GM19467 (cell line): ENCODE data around the gene PIK3C2B.

ENCODE experiments used
- ATAC-seq: cut with Tn5 transposase; IDR thresholded peaks from one replicate; pipeline ENCODE4 v1.9.1; 2021; ENCODE audit warnings: mild to moderate bottlenecking, moderate library complexity; ENCODE audit not compliant: unreplicated experiment

Gene PIK3C2B

GRCh38 chr1:204447190-204447589, 47.4 kb downstream of the PIK3C2B start:
- ATAC-seq: no peak

DNA sequence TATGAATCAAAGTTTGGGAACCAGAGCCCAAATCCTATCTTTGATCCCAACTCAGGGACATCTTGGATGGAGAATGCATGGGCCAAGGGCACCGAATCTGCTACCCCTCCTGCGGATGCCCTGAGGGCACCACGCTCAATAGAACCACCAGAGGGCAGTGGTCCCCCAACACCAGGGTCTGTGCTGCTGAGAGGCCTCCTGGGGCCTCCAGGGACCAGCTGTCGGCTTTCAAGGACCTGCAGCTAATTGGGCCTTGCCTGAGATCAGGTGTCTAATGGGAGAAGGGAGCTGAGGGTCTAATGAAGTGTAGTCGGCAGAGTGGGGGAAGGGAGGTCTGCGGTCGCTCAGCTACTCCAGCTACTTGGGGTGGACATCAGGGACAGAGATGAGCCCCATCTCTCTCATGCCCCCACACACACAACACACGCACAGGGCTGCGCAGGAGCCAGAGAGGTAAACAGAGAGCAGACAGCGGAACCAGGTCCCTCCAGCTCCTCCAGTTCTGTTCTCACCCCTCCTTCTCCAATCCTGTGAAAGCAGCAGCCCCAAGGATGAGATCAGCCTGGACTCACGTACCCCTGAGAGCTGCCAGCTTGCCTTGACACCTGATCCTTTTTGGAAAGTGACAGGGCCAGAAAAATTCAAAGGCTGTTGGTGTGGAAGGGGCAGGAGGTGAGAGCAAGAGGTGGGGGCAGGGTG, 48.0 kb downstream of the PIK3C2B start:
- ATAC-seq: no peak

DNA sequence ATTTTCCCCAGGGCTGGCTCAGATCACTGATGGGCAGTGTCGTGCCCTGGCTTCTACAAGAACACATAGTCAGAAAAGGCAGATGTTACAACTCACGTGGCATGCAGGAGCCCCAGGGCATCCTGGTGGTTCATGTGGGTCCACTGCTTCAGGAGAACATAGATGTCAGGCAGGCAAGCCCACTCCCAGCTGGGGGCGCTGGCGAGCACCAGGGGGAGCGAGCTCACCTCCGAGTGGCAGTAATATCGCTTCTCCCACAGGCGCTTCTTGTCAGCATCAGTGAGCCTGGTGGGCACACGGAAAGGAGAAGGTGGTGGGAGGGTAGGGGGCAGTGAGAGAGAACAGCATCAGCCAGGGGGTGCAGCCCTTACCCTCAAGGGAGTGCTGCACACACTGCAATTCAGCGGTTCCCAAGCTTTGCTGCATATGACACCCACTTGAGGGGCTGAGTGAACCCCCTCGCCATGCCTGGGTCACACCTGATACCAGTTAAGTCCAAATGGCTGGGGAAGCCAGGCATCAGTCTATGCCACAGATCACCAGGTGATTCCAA, 48.7 kb downstream of the PIK3C2B start:
- no peak for ATAC-seq
